Measurements from ENCODE around the gene CD79B. TPM values are rescaled to one million over a fixed set of nuclear protein-coding genes. Genes with fewer than 3 reads are reported as not detected.

The CD79B gene
- total RNA-seq, 2 experiments from 2014 or later: 479 to 751 TPM

DNA sequence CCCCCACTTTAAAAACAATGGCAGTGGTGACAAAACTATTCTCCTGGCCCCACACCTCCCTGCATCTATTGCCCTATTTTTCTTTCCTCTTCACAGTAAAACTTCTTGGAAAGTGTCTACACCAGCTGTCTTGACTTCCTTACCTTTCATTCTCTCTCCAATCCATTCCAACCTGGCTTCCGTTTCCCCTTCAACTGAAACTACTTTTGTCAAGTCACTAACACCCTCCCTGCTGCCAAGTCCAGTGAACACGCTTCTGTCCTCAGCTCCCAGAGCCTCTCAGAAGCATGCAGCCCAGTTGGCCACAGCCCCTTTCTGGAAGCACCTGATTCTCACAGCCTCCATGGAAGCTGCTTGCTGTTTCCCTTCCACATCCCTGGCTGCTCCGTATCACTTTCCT lies 44.6 kb upstream of the CD79B start:
- intact Hi-C loops (cut with micrococcal nuclease; ENCODE audit: unreplicated experiment): no loop called here
- Histone ChIP-seq H3K36me3 (ENCODE audit: insufficient read depth, low read length) (no peaks in the 10 kb centered on the region), H4K20me1 (ENCODE audit: insufficient read depth, low read length) (no peaks in the 10 kb centered on the region), H3K9me2 (ENCODE audit: insufficient read depth, low read length) (no peaks in the 10 kb centered on the region), H3K27ac (ENCODE audit: low read depth, low read length, poor library complexity, severe bottlenecking) (no peak overlapping the region), H3K79me2 (ENCODE audit: insufficient read depth, low read depth, low read length) (no peaks in the 10 kb centered on the region), H3K9me3 (ENCODE audit: low read length) (peaks cover 2% of the 10 kb centered on the region), H2AFZ (ENCODE audit: low read length) (no peak overlapping the region), H3K4me1 (ENCODE audit: insufficient read depth, low read length, poor library complexity, severe bottlenecking) (peaks cover 4% of the 10 kb centered on the region), H3K4me2 (ENCODE audit: low read length) (no peak overlapping the region), H3K4me3 (ENCODE audit: low read depth, low read length, poor library complexity, severe bottlenecking) (no peak overlapping the region)
- TF ChIP-seq EZH2phosphoT487 (IDR thresholded peaks at IDR 0.05; ENCODE audit: borderline replicate concordance, low read depth, low read length): no peak
- ChIA-PET POLR2A (no interaction called here), CTCF (ENCODE audit: unreplicated experiment) (no interaction called here)
- DNase-seq (ENCODE audit: low spot score): no peak
- no TSS peak for BruUV-seq (replicated peaks)

DNA sequence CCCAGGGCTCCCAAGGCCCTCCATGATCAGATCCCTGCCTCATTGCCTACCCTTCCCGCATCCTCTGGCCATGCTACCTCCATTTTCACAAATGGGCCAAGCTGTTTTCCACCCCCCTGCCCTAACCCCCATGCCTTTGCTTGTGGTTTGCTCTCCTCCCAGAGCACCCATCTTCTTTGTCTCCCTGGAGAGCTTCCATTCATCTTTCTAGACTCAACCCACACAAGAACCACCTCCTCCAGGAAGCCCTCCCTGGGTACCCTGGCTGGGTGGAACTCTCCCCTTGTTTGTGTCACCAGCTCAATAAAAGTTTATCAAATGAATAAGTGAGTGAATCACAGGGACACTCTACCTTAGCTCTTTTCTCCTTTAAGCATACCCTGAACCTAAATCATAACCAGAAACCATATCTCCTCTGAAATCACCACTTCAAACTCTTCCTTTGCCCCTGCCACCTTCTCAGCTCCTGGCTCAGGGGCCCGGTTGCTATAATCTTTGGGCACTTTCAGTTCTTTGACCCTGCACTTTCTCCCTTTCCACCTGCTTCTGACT lies 43.5 kb upstream of the CD79B start:
- no TSS peak for BruUV-seq (replicated peaks)
- Histone ChIP-seq H3K9me2 (ENCODE audit: insufficient read depth, low read length) (no peaks in the 10 kb centered on the region), H3K4me1 (ENCODE audit: insufficient read depth, low read length, poor library complexity, severe bottlenecking) (peaks cover 4% of the 10 kb centered on the region), H2AFZ (ENCODE audit: low read length) (no peak overlapping the region), H3K4me3 (ENCODE audit: low read depth, low read length, poor library complexity, severe bottlenecking) (no peak overlapping the region), H3K4me2 (ENCODE audit: low read length) (no peak overlapping the region), H4K20me1 (ENCODE audit: insufficient read depth, low read length) (no peaks in the 10 kb centered on the region), H3K36me3 (ENCODE audit: insufficient read depth, low read length) (no peaks in the 10 kb centered on the region), H3K9me3 (ENCODE audit: low read length) (no peaks in the 10 kb centered on the region), H3K27ac (ENCODE audit: low read depth, low read length, poor library complexity, severe bottlenecking) (no peak overlapping the region), H3K79me2 (ENCODE audit: insufficient read depth, low read depth, low read length) (no peaks in the 10 kb centered on the region)
- intact Hi-C loops (cut with micrococcal nuclease; ENCODE audit: unreplicated experiment): no loop called here
- no peak for DNase-seq (ENCODE audit: low spot score)
- CTCF ChIA-PET (ENCODE audit: unreplicated experiment): interaction anchor here (0.5 kb wide), 1 partner anchor 8 kb away, joined by 4 read pairs; no protein-coding TSS in a partner anchor
- TF ChIP-seq EZH2phosphoT487 (IDR thresholded peaks at IDR 0.05; ENCODE audit: borderline replicate concordance, low read depth, low read length) (no peak), CTCF (conservative IDR thresholded peaks at IDR 0.05; ENCODE audit: low read length) (no peak)
- POLR2A ChIA-PET: interaction anchor here (0.6 to 1.6 kb wide), 4 partner anchors 21 to 203 kb away, joined by 3 to 4 read pairs (median 4); no protein-coding TSS in a partner anchor

DNA sequence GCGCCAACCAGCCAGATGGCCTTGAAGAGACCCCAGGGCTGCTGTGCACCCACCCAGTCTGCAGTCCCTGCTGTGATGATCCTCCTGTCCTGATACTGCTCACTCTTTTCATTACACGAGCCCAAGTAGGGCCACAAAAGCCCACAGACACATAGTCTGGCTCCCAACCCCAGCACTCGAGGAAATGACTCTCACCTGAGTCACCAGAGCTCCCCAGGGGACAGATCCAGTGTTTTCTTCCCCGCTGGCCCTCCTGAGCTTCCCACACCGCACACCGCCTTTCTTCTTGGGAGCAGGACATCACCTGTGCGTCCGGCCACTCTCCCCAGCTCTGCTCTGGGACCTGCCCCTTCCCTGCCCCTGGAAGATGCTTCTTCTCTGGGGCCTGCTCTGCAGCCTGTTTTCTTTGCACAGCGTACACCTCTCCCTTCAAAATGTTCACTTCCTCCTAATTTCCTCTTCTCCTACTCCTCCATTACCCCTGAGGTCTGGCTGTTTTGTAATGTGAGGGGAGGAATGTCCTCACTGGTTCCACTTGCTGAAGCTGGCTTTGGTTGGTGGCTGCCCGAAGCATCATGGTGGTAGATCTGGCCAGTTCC lies 42.6 kb upstream of the CD79B start:
- Histone ChIP-seq H2AFZ (ENCODE audit: low read length) (no peak overlapping the region), H3K4me3 (ENCODE audit: low read depth, low read length, poor library complexity, severe bottlenecking) (no peak overlapping the region), H3K36me3 (ENCODE audit: insufficient read depth, low read length) (no peaks in the 10 kb centered on the region), H3K9me2 (ENCODE audit: insufficient read depth, low read length) (no peaks in the 10 kb centered on the region), H3K9me3 (ENCODE audit: low read length) (no peaks in the 10 kb centered on the region), H3K79me2 (ENCODE audit: insufficient read depth, low read depth, low read length) (no peaks in the 10 kb centered on the region), H4K20me1 (ENCODE audit: insufficient read depth, low read length) (no peaks in the 10 kb centered on the region), H3K4me2 (ENCODE audit: low read length) (no peak overlapping the region), H3K4me1 (ENCODE audit: insufficient read depth, low read length, poor library complexity, severe bottlenecking) (peaks cover 4% of the 10 kb centered on the region), H3K27ac (ENCODE audit: low read depth, low read length, poor library complexity, severe bottlenecking) (no peak overlapping the region)
- BruUV-seq (replicated peaks): no TSS peak
- TF ChIP-seq EZH2phosphoT487 (IDR thresholded peaks at IDR 0.05; ENCODE audit: borderline replicate concordance, low read depth, low read length) (no peak), CTCF (conservative IDR thresholded peaks at IDR 0.05; ENCODE audit: low read length) (no peak)
- intact Hi-C loops (cut with micrococcal nuclease; ENCODE audit: unreplicated experiment): no loop called here
- DNase-seq (ENCODE audit: low spot score): no peak
- POLR2A ChIA-PET: interaction anchor here (1.6 kb wide), 1 partner anchor 20 kb away, joined by 4 read pairs; no protein-coding TSS in a partner anchor
- CTCF ChIA-PET (ENCODE audit: unreplicated experiment): no interaction called here

Data from OCI-LY7 (cell line).